A549 treated with ZK216348 at 1 μM for 4 hours (cell line): ENCODE results near the gene RIMS1. TPM values are rescaled to one million over a fixed set of nuclear protein-coding genes. Genes with fewer than 3 reads are reported as not detected.

Experiments used
- total RNA-seq: library from RNA; stranded (reverse); fragments of 200-300 nt; extraction: Qiagen RNA extraction; gene quantifications from 5 replicates; pipeline ENCODE4 v1.2.3, GENCODE V29; 2022; ENCODE audit warnings: low read depth

The RIMS1 gene, protein sequence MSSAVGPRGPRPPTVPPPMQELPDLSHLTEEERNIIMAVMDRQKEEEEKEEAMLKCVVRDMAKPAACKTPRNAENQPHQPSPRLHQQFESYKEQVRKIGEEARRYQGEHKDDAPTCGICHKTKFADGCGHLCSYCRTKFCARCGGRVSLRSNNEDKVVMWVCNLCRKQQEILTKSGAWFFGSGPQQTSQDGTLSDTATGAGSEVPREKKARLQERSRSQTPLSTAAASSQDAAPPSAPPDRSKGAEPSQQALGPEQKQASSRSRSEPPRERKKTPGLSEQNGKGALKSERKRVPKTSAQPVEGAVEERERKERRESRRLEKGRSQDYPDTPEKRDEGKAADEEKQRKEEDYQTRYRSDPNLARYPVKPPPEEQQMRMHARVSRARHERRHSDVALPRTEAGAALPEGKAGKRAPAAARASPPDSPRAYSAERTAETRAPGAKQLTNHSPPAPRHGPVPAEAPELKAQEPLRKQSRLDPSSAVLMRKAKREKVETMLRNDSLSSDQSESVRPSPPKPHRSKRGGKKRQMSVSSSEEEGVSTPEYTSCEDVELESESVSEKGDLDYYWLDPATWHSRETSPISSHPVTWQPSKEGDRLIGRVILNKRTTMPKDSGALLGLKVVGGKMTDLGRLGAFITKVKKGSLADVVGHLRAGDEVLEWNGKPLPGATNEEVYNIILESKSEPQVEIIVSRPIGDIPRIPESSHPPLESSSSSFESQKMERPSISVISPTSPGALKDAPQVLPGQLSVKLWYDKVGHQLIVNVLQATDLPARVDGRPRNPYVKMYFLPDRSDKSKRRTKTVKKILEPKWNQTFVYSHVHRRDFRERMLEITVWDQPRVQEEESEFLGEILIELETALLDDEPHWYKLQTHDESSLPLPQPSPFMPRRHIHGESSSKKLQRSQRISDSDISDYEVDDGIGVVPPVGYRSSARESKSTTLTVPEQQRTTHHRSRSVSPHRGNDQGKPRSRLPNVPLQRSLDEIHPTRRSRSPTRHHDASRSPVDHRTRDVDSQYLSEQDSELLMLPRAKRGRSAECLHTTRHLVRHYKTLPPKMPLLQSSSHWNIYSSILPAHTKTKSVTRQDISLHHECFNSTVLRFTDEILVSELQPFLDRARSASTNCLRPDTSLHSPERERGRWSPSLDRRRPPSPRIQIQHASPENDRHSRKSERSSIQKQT (N-terminal part only)
- not detected in 5 replicates for total RNA-seq

DNA sequence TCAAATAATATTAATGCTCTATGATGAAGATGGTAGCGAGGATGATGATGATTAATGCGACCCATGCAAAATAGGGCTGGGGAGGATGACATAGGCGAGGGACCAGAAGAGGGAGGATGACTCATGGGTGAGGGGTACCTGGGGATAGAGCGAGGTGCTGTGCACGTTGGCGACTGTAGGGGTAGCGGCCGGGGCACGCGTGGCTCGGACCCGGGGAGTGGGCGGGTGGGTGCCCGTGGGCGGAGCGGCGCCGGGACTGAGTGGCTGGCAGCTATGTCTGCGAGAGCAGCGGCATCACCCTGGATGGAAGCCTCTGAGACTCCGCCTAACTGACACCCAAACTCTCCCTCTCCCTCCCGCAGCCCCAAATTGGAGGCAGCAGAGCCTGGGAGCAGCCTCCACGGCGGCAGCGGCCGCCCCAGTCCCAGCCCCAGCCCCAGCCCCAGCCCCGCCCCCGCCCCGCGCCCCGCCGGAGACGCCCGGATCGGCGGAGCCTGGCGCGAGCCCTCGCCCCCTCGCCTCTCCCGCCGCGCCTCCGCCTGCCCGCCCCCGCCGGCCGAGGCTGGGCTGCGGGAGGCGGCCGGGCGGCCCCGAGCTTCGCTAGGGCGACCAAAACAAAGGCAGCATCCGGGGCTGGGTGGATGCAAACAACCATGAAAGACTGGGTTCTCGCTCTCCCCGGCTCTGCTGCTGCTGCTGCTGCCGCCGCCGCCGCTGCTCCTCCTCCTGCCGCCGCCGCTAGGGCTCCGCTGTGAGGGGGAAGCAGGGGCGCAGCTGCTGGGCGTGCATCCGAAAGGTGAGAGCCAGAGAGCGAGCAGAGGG, at the start of gene RIMS1:
Gene RIMS1, plus strand, starts transcription at position 367 of the 822 bp plus-strand sequence. CDS start 474 bp downstream, outside the sequence.

